Esophagus muscularis mucosa (tissue), 4 donors: Measurements from ENCODE around the gene SERPINA1.

Source experiments
- EP300 ChIP-seq: sonication (generic); formaldehyde crosslinking; IDR thresholded peaks from one replicate; pipeline ENCODE4 v1.6.1; 2017; ENCODE audit warnings: antibody characterized with exemption
- POLR2A ChIP-seq: fragments of 450-650 bp; IDR thresholded peaks from one replicate; pipeline ENCODE4 v1.6.1; 2017; ENCODE audit warnings: antibody characterized with exemption, moderate library complexity, mild to moderate bottlenecking, low read depth
- POLR2AphosphoS5 ChIP-seq, 2 donors: sonication (generic); formaldehyde crosslinking; IDR thresholded peaks; one replicate each; pipeline ENCODE4 v1.6.1; 2017; ENCODE audit warnings: antibody characterized with exemption in 2 of 2
- TF ChIP-seq, protein P1 (sequence below), 3 experiments: fragments of 200-600 bp in 2 of 3; fragments of 450-650 bp in 1 of 3; sonication (generic) in 2 of 3; IDR thresholded peaks; one replicate each; pipeline ENCODE4 v1.5.1; 2017 to 2019; ENCODE audit warnings: antibody characterized with exemption in 3 of 3, mild to moderate bottlenecking in 2 of 3, moderate library complexity in 1 of 3

DNA sequence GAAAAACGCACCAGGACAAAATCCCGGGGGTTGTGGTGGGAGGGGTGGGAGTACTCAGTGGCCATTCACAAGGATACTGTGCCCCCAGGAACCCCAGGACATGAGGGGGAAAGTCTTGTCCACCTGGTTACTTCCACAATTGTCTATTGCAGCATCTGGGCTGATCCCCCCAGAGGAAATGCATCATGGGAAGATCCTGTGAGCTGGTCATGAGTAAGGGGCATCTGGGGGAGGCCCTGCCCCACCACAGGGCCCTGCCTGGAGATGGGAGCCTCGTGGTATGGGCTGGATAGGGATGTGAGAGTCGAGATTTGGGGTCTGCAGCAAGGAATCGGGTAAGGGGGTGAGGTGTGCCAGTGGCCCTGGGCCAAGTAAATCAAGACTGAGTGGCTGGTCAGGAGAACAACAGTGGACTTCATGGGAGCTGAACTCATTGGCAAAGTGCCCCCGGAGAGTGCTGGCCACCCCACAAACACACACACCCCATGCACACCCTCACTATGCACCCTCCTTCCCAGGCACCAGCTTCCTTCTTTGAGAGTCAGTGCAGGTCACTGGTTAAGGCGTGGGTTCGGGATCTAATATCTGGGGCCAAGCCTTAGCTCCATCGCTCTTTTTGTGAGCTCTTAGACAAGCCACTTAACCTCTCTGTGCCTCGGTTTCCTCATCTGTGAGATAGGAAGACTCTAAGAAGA lies 3.0 kb upstream of the SERPINA1 start:
- TF ChIP-seq, protein P1, sequence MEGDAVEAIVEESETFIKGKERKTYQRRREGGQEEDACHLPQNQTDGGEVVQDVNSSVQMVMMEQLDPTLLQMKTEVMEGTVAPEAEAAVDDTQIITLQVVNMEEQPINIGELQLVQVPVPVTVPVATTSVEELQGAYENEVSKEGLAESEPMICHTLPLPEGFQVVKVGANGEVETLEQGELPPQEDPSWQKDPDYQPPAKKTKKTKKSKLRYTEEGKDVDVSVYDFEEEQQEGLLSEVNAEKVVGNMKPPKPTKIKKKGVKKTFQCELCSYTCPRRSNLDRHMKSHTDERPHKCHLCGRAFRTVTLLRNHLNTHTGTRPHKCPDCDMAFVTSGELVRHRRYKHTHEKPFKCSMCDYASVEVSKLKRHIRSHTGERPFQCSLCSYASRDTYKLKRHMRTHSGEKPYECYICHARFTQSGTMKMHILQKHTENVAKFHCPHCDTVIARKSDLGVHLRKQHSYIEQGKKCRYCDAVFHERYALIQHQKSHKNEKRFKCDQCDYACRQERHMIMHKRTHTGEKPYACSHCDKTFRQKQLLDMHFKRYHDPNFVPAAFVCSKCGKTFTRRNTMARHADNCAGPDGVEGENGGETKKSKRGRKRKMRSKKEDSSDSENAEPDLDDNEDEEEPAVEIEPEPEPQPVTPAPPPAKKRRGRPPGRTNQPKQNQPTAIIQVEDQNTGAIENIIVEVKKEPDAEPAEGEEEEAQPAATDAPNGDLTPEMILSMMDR (IDR thresholded peaks at IDR 0.05) = no peak
- TF ChIP-seq POLR2A = no peak
- no peak for TF ChIP-seq EP300
- TF ChIP-seq POLR2AphosphoS5 (IDR thresholded peaks at IDR 0.05) = no peak
